Astrocyte (in vitro differentiated cells and primary cell): Measurements from ENCODE around the gene PDE9A. TPM values are rescaled to one million over a fixed set of nuclear protein-coding genes. Genes with fewer than 3 reads are reported as not detected.
A peak's percentile ranks its signal among the peaks of the same experiment; 100 is the strongest.

Source experiments
- DNase-seq: peaks from one replicate; pipeline ENCODE4 v3.0.0-alpha.2; 2010; ENCODE audit warnings: low read depth
- FAIRE-seq: peaks from 2 replicates; lab custom pipeline; 2011; peaks lifted over from hg19 to GRCh38; lab: Jason Lieb, UNC
- H2AFZ ChIP-seq: 2 replicates; pipeline ENCODE4 v1.6.0; 2012; ENCODE audit warnings: low read depth, low read length, inconsistent platforms
- H3K27ac ChIP-seq: 2 replicates; pipeline ENCODE4 v1.5.1; 2011; ENCODE audit warnings: low read depth, low read length, inconsistent platforms
- H3K27me3 ChIP-seq: 2 replicates; pipeline ENCODE4 v1.6.0; 2011; ENCODE audit warnings: low read length, inconsistent platforms; ENCODE audit not compliant: insufficient read depth
- H3K36me3 ChIP-seq: 2 replicates; pipeline ENCODE4 v1.5.1; 2011; ENCODE audit warnings: low read length, inconsistent platforms; ENCODE audit not compliant: insufficient read depth
- H3K4me1 ChIP-seq: 2 replicates; pipeline ENCODE4 v1.5.1; 2011; ENCODE audit warnings: low read length, inconsistent platforms; ENCODE audit not compliant: insufficient read depth
- H3K4me2 ChIP-seq: 2 replicates; pipeline ENCODE4 v1.6.0; 2012; ENCODE audit warnings: low read length, inconsistent platforms
- H3K4me3 ChIP-seq: 2 replicates; pipeline ENCODE4 v1.5.1; 2011; ENCODE audit warnings: low read depth, mild to moderate bottlenecking, low read length, inconsistent platforms; ENCODE audit not compliant: insufficient read depth
- H3K79me2 ChIP-seq: 2 replicates; pipeline ENCODE4 v1.6.0; 2012; ENCODE audit warnings: mild to moderate bottlenecking, low read length, inconsistent platforms; ENCODE audit not compliant: insufficient read depth
- H3K9ac ChIP-seq: 2 replicates; pipeline ENCODE4 v1.6.0; 2012; ENCODE audit warnings: mild to moderate bottlenecking, low read length, inconsistent platforms
- H3K9me3 ChIP-seq: 2 replicates; pipeline ENCODE4 v1.5.1; 2012; ENCODE audit warnings: low read depth, mild to moderate bottlenecking, low read length, inconsistent platforms; ENCODE audit not compliant: insufficient read depth
- H4K20me1 ChIP-seq: 2 replicates; pipeline ENCODE4 v1.6.0; 2012; ENCODE audit warnings: low read length, inconsistent platforms; ENCODE audit not compliant: insufficient read depth
- H3K27ac Mint-ChIP-seq: one replicate; pipeline ENCODE4 v1.8.0; 2021; ENCODE audit warnings: mild to moderate bottlenecking, mixed read lengths; ENCODE audit not compliant: unreplicated experiment
- H3K27me3 Mint-ChIP-seq: one replicate; pipeline ENCODE4 v1.8.0; 2021; ENCODE audit warnings: low read depth, mixed read lengths; ENCODE audit not compliant: unreplicated experiment
- H3K36me3 Mint-ChIP-seq: one replicate; pipeline ENCODE4 v1.8.0; 2021; ENCODE audit warnings: low read depth, mixed read lengths; ENCODE audit not compliant: unreplicated experiment
- H3K4me1 Mint-ChIP-seq: one replicate; pipeline ENCODE4 v1.8.0; 2021; ENCODE audit warnings: low read depth, mixed read lengths; ENCODE audit not compliant: unreplicated experiment
- H3K4me3 Mint-ChIP-seq: one replicate; pipeline ENCODE4 v1.8.0; 2021; ENCODE audit warnings: mild to moderate bottlenecking, moderate library complexity, mixed read lengths; ENCODE audit not compliant: unreplicated experiment
- H3K9me3 Mint-ChIP-seq: one replicate; pipeline ENCODE4 v1.8.0; 2021; ENCODE audit warnings: mild to moderate bottlenecking, mixed read lengths; ENCODE audit not compliant: unreplicated experiment
- EZH2 ChIP-seq: IDR thresholded peaks from 2 replicates; pipeline ENCODE4 v1.6.1; 2012; ENCODE audit warnings: mild to moderate bottlenecking, low read length, inconsistent platforms; ENCODE audit not compliant: insufficient read depth
- total RNA-seq: library from RNA; stranded (reverse); gene quantifications from 2 replicates; pipeline ENCODE4 v1.2.1, GENCODE V29; 2021
- TF ChIP-seq, protein P1 (sequence below): IDR thresholded peaks from 2 replicates; pipeline ENCODE4 v1.5.1; 2011; ENCODE audit warnings: low read depth, mild to moderate bottlenecking, inconsistent platforms, low read length, moderate library complexity; ENCODE audit not compliant: insufficient read depth

PDE9A gene
- total RNA-seq, 1 donor from 2014 or later: 7.8 TPM

GRCh38 chr21:42670058-42670880 is 16.8 kb downstream of the PDE9A start:
- Histone ChIP-seq H3K4me2 (no peak overlapping the region), H2AFZ (no peak overlapping the region), H3K36me3 (no peaks in the 10 kb centered on the region), H3K27ac (no peak overlapping the region), H3K9me3 (peaks cover 4% of the 10 kb centered on the region), H3K4me3 (no peak overlapping the region), H3K79me2 (no peaks in the 10 kb centered on the region), H3K27me3 (peaks cover 58% of the 10 kb centered on the region), H3K4me1 (peaks cover 22% of the 10 kb centered on the region), H3K9ac (no peak overlapping the region), H4K20me1 (peaks cover 23% of the 10 kb centered on the region)
- H3K36me3 Mint-ChIP-seq: peaks cover 2% of the 10 kb centered on the region
- no peak for TF ChIP-seq EZH2
- TF ChIP-seq, protein P1, sequence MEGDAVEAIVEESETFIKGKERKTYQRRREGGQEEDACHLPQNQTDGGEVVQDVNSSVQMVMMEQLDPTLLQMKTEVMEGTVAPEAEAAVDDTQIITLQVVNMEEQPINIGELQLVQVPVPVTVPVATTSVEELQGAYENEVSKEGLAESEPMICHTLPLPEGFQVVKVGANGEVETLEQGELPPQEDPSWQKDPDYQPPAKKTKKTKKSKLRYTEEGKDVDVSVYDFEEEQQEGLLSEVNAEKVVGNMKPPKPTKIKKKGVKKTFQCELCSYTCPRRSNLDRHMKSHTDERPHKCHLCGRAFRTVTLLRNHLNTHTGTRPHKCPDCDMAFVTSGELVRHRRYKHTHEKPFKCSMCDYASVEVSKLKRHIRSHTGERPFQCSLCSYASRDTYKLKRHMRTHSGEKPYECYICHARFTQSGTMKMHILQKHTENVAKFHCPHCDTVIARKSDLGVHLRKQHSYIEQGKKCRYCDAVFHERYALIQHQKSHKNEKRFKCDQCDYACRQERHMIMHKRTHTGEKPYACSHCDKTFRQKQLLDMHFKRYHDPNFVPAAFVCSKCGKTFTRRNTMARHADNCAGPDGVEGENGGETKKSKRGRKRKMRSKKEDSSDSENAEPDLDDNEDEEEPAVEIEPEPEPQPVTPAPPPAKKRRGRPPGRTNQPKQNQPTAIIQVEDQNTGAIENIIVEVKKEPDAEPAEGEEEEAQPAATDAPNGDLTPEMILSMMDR: no peak
- peaks cover 14% of the 10 kb centered on the region for H3K27me3 Mint-ChIP-seq
- DNase-seq (no peak), FAIRE-seq (peak; percentile 52)
- H3K9me3 Mint-ChIP-seq: peaks cover 2% of the 10 kb centered on the region
- H3K27ac Mint-ChIP-seq: no peak overlapping the region
- peaks cover 23% of the 10 kb centered on the region for H3K4me1 Mint-ChIP-seq
- no peak overlapping the region for H3K4me3 Mint-ChIP-seq

DNA sequence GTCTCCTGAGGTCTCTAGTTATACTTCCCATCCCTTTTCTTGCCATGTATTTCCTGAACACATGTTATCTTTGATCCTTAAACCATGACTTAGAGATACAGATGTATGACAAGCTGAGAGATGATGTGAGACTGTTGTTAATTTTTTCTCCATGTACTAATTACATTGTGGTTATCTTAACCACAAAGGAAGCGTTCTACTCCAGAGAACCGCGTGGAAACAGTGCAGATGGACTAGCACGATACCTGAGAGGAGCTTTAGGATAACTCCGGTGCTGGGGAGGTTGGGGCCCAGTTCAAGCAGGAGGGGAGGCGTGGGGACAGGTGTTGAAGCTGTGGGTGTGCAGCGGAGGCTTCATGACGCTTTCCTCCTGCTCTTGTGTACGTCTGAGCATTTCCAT is 17.5 kb downstream of the PDE9A start:
- FAIRE-seq: no peak
- no peaks in the 10 kb centered on the region for H3K36me3 ChIP-seq
- H3K4me3 ChIP-seq: no peak overlapping the region
- H2AFZ ChIP-seq: no peak overlapping the region
- peaks cover 23% of the 10 kb centered on the region for H4K20me1 ChIP-seq
- H3K79me2 ChIP-seq: no peaks in the 10 kb centered on the region
- H3K4me1 ChIP-seq: peaks cover 22% of the 10 kb centered on the region
- H3K27me3 ChIP-seq: peaks cover 64% of the 10 kb centered on the region
- Mint-ChIP-seq H3K4me1 (peaks cover 23% of the 10 kb centered on the region), H3K27ac (no peak overlapping the region), H3K9me3 (no peaks in the 10 kb centered on the region), H3K27me3 (peaks cover 20% of the 10 kb centered on the region), H3K36me3 (peaks cover 3% of the 10 kb centered on the region), H3K4me3 (no peak overlapping the region)
- H3K9ac ChIP-seq: no peak overlapping the region
- no peak for DNase-seq
- peaks cover 2% of the 10 kb centered on the region for H3K9me3 ChIP-seq
- no peak for TF ChIP-seq EZH2
- TF ChIP-seq, protein P1: no peak
- H3K4me2 ChIP-seq: no peak overlapping the region
- no peak overlapping the region for H3K27ac ChIP-seq
